Stimulated activated naive CD8-positive, alpha-beta T cell treated with anti-CD3 and anti-CD28 coated beads, Interleukin-15, Interleukin-2, amounts not matched to agents 100 ng/mL and 50 ng/mL, for 24 hours (primary cell): ENCODE results near the gene STAT4.

ENCODE experiments used
- H3K27ac Mint-ChIP-seq: one replicate; pipeline ENCODE4 v1.8.0; 2021; ENCODE audit warnings: mild to moderate bottlenecking, mixed read lengths
- H3K27me3 Mint-ChIP-seq: one replicate; pipeline ENCODE4 v1.8.0; 2021; ENCODE audit warnings: mixed read lengths
- H3K36me3 Mint-ChIP-seq: one replicate; pipeline ENCODE4 v1.8.0; 2021; ENCODE audit warnings: low read depth, mixed read lengths
- H3K4me1 Mint-ChIP-seq: one replicate; pipeline ENCODE4 v1.8.0; 2021; ENCODE audit warnings: low read depth, mixed read lengths
- H3K4me3 Mint-ChIP-seq: one replicate; pipeline ENCODE4 v1.8.0; 2021; ENCODE audit warnings: mild to moderate bottlenecking, mixed read lengths
- H3K9me3 Mint-ChIP-seq: one replicate; pipeline ENCODE4 v1.8.0; 2021; ENCODE audit warnings: mixed read lengths

STAT4 gene

DNA sequence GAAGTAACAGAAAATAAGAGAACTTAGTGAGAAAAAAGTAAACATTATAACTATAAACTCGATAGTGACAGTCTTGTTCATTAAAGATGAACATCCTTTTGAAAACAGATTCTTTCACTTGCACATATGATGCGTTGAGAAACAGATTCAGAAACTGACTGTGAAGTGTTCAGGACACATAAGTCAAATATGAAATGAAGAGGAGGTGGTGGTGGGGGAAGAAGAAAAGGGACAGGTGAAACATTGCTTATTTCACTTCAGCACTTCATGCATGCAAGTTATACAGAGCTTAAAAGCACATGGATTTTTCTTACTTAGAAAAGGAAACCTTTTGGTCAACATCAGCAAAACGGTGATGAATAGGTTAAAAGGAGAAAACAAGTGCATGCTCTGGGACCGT lies 42.5 kb downstream of the STAT4 start:
- no peaks in the 10 kb centered on the region for H3K27me3 Mint-ChIP-seq
- H3K4me3 Mint-ChIP-seq: peak overlapping the region; percentile 35
- peaks cover 48% of the 10 kb centered on the region for H3K36me3 Mint-ChIP-seq
- peak overlapping the region; percentile 94 for H3K27ac Mint-ChIP-seq
- H3K9me3 Mint-ChIP-seq: no peaks in the 10 kb centered on the region
- peaks cover 98% of the 10 kb centered on the region for H3K4me1 Mint-ChIP-seq

DNA sequence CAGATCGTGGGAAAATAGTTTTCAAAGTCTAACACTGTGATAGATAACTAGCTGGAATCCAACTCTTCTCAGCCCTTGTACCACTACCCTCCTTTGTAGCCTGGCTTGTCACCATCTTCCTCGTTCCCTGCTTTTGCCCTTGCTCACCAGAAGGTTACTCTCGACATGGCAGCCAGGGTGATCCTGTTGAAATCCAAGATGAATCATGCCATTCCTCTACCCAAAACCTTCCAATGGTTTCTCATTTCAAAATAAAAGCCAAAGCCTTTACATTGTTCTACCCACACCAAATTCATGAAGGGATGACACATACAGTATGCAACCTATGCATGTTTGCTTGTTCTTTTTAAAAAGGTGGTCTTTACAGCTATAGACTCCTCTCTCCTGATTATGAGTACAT lies 45.7 kb downstream of the STAT4 start:
- H3K36me3 Mint-ChIP-seq: peaks cover 46% of the 10 kb centered on the region
- no peaks in the 10 kb centered on the region for H3K27me3 Mint-ChIP-seq
- no peaks in the 10 kb centered on the region for H3K9me3 Mint-ChIP-seq
- H3K4me1 Mint-ChIP-seq: peaks cover 97% of the 10 kb centered on the region
- peak overlapping the region; percentile 59 for H3K4me3 Mint-ChIP-seq
- peak overlapping the region; percentile 92 for H3K27ac Mint-ChIP-seq

DNA sequence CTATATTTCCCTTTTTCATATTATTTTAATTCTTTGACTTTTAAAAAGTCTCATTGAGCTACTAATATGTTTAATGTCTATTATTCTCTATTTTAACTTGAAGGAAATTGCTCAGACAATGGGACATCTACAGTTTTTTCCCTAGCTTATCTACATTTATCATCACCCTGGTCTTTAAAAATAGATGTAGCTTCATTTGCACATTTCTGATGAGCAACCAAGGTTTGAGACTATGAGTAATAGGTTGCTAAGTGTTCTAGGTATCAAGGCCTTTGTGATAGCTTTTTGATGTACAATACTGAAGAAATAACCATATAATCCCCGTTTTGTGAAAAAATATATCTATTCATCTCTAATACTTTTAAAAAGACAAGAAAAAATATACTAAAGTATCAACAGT lies 47.0 kb downstream of the STAT4 start:
- Mint-ChIP-seq H3K36me3 (peaks cover 54% of the 10 kb centered on the region), H3K9me3 (no peaks in the 10 kb centered on the region), H3K27me3 (no peaks in the 10 kb centered on the region), H3K4me3 (peak overlapping the region; percentile 20), H3K4me1 (peaks cover 96% of the 10 kb centered on the region), H3K27ac (peak overlapping the region; percentile 61)

DNA sequence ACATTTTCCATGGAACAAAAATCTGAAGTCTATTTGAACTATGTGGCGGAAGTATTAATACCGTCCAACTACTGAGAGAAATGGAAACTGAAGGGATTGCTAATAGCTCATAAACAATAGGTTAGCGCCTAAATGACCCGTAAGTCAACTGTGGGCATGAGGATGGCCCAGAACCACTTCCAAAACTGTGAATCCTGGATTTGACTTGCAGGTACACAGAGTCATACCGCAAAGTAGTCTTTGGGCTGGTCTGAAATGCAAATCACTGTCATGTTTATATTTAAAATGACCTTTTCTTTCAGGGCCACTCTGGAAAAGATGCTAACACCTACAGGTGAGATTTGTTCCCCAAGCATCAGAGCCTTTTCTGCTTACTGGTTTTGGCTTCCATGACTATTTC lies 50.6 kb downstream of the STAT4 start:
- Mint-ChIP-seq H3K4me3 (peak overlapping the region; percentile 50), H3K27me3 (no peaks in the 10 kb centered on the region), H3K36me3 (peaks cover 56% of the 10 kb centered on the region), H3K9me3 (peaks cover 9% of the 10 kb centered on the region), H3K27ac (peak overlapping the region; percentile 80), H3K4me1 (peaks cover 87% of the 10 kb centered on the region)

DNA sequence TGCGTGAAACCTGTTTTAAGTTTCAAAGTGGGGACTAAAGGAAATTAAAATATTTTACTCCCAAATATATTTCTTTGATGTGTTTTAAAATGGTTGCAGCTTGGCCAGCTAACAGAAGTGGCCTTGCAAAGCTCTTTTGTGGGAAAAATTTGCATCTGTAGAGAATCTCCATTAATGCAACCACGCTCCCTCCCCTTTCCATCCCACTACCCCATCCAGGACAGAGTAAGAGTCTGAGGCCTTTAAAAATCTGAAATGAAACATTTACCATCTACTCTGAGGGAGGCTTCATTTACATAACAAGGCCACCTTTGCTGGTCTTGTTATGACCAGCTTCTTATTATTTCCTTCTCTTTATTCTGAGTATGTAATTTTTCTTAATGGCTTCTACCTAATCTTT lies 63.5 kb downstream of the STAT4 start:
- H3K4me1 Mint-ChIP-seq: peaks cover 41% of the 10 kb centered on the region
- no peak overlapping the region for H3K4me3 Mint-ChIP-seq
- peaks cover 12% of the 10 kb centered on the region for H3K9me3 Mint-ChIP-seq
- H3K27me3 Mint-ChIP-seq: no peaks in the 10 kb centered on the region
- H3K27ac Mint-ChIP-seq: peak overlapping the region; percentile 65
- H3K36me3 Mint-ChIP-seq: peaks cover 64% of the 10 kb centered on the region

DNA sequence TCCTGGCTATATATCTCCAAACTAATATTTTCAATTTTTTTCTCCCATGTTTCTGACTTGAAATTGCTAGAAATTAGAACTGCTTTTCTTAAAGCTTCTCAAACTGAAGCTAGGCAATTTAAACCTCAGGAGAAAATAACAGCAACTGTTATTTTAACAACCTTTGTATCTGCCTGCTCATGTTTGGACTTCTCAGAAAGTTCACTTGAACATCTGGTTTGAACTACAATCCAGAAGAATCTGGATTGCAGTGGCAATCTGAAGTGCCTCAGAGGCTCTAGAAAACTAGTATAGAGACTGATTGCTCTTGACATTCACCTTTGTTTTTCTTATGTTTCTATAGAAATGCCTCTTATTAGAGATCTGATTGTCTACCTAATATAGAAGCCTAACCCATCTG lies 64.1 kb downstream of the STAT4 start:
- Mint-ChIP-seq H3K9me3 (peaks cover 17% of the 10 kb centered on the region), H3K27me3 (no peaks in the 10 kb centered on the region), H3K4me1 (peaks cover 47% of the 10 kb centered on the region), H3K4me3 (no peak overlapping the region), H3K36me3 (peaks cover 69% of the 10 kb centered on the region), H3K27ac (no peak overlapping the region)

DNA sequence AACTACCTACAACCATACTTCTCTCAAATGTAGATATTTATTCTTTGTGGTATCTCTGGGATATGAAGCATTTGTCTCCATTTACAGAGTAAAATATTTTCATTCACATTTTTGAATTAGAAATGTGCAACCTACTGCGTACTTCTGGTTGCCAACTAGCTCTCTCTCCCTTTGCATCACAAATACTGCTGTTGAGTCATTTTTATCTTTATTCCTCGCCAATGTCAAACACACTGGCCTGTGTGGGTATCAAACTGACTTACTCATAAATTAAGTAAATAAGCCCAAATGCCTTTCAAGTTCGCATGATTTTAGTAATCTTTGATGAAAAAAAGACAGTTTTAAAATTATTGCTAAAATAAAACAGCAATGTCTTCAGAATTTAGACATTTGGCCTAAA lies 67.3 kb downstream of the STAT4 start:
- no peaks in the 10 kb centered on the region for H3K27me3 Mint-ChIP-seq
- H3K4me1 Mint-ChIP-seq: peaks cover 54% of the 10 kb centered on the region
- H3K9me3 Mint-ChIP-seq: peaks cover 22% of the 10 kb centered on the region
- H3K4me3 Mint-ChIP-seq: no peak overlapping the region
- H3K36me3 Mint-ChIP-seq: peaks cover 65% of the 10 kb centered on the region
- no peak overlapping the region for H3K27ac Mint-ChIP-seq

DNA sequence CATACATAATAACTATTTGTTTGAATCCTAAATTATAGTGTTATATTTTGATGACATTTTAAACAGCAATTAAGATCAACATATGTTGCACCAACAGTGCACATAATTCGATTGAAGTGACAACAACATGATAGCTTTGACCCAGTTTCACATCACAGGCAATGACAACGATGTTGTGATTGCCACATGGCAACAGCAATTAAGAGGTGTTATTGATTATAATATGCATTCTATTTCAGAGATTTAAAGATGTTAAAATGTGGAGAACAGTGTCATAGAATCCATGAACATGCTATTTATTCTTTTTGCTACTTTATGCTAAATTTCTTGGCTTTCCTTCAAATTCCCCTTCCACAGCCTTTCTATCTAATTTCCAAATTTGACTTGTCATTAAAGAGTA lies 68.5 kb downstream of the STAT4 start:
- Mint-ChIP-seq H3K27me3 (no peaks in the 10 kb centered on the region), H3K27ac (no peak overlapping the region), H3K36me3 (peaks cover 63% of the 10 kb centered on the region), H3K9me3 (peaks cover 20% of the 10 kb centered on the region), H3K4me1 (peaks cover 54% of the 10 kb centered on the region), H3K4me3 (no peak overlapping the region)

DNA sequence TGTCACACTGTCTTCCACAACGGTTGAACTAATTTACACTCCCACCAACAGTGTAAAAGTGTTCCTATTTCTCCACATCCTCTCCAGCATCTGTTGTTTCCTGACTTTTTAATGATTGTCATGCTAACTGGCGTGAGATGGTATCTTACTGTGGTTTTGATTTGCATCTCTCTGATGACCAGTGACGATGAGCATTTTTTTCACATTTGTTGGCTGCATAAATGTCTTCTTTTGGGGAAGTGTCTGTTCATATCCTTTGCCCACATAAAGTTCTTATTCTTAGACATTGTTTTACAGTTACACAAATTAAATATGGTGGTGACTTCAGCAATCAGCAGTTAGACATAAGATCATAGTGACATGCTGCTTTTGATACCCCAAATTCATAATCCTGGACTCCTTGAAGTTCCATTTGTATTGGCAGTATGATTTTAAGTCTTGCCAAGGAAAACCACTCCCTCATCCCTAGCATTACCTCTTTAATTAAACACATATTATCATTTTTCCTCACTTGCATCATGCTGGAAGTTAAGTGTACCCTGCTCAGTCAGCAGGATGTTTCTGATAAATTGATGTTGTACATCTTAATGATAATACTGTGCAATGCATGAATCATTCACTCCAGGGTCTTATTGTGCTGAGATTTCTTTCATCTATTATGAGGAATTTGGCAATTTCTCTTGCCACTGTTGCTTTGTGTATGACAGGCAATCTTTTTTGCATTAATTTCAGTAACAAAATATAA lies 69.2 kb downstream of the STAT4 start:
- H3K27me3 Mint-ChIP-seq: no peaks in the 10 kb centered on the region
- peak overlapping the region; percentile 68 for H3K27ac Mint-ChIP-seq
- peaks cover 63% of the 10 kb centered on the region for H3K36me3 Mint-ChIP-seq
- peaks cover 59% of the 10 kb centered on the region for H3K4me1 Mint-ChIP-seq
- no peak overlapping the region for H3K4me3 Mint-ChIP-seq
- peaks cover 15% of the 10 kb centered on the region for H3K9me3 Mint-ChIP-seq

DNA sequence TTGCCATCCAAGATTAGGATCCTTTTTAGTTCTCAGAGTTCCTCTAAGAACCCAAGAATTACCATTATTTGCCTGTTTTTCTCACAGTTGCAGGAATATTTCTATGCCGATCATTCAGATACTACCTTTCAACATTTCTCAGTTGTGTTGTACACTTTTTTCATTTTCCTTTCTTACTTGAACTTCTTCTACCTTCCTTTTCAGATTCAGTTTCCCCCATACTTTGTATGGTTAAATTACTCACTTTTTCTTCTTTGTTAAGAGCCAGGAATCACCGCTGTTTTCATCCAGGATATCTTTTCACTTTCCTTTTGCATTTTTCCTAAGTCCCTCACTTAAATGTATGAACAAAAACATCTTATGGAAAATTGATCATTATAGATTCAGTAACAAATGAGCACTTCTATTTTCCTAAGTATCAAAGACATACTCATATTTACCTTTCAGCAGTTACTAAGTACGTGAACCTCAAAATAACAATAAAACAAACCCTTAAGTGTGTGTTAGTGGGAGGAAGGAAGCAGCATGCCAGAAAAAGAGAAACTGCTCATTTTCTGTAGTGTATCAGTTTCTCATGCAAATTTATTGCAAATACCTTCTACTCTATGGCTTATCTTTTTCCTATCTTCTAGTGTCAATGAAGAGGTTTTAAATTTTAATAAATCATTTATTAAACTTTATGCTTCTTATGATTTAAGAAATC lies 72.5 kb downstream of the STAT4 start:
- peaks cover 70% of the 10 kb centered on the region for H3K36me3 Mint-ChIP-seq
- H3K4me1 Mint-ChIP-seq: peaks cover 62% of the 10 kb centered on the region
- no peaks in the 10 kb centered on the region for H3K27me3 Mint-ChIP-seq
- peak overlapping the region; percentile 96 for H3K27ac Mint-ChIP-seq
- H3K9me3 Mint-ChIP-seq: peaks cover 10% of the 10 kb centered on the region
- peak overlapping the region; percentile 80 for H3K4me3 Mint-ChIP-seq

DNA sequence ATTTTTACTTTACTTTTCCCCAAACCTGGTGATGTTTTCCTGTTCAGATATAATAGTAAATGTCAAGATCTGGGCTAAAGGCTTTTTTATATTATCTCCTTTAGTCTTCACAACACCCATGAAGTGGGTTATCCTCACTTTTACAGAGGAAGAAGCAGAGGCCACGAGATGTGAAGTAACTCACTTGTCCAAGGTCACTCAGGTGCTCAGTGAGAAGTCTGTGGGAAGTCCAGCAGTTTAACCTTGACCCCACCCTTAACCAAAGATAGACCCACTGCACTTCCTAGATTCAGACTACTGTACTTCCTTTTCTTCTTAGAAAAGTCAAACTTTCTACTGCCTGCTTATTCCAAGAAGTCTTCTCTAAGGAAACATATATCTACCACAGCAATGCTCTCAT lies 80.5 kb downstream of the STAT4 start:
- Mint-ChIP-seq H3K4me3 (peak overlapping the region; percentile 17), H3K36me3 (peaks cover 66% of the 10 kb centered on the region), H3K4me1 (peaks cover 63% of the 10 kb centered on the region), H3K27ac (peak overlapping the region; percentile 85), H3K27me3 (no peaks in the 10 kb centered on the region), H3K9me3 (peaks cover 4% of the 10 kb centered on the region)

DNA sequence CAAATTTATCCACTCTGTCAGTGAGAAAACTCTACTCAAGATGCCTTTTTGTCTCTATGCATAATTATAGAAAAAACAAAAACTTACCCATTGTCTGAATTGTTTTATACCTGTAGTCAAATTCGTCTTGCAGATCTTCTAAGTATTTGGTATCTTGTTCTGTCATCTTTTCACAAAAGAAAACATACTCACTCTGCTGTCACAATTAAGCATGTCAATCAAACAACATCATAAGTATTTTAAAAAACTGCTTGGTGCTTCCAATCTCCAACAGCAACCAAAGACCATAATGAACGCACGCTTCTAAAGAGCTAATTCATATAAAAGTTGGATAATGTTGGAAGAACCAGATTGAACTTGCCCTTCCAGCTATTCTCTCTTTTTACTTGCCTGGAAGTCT lies 81.2 kb downstream of the STAT4 start:
- Mint-ChIP-seq H3K27ac (peak overlapping the region; percentile 49), H3K4me3 (no peak overlapping the region), H3K9me3 (peaks cover 4% of the 10 kb centered on the region), H3K27me3 (no peaks in the 10 kb centered on the region), H3K4me1 (peaks cover 68% of the 10 kb centered on the region), H3K36me3 (peaks cover 70% of the 10 kb centered on the region)

DNA sequence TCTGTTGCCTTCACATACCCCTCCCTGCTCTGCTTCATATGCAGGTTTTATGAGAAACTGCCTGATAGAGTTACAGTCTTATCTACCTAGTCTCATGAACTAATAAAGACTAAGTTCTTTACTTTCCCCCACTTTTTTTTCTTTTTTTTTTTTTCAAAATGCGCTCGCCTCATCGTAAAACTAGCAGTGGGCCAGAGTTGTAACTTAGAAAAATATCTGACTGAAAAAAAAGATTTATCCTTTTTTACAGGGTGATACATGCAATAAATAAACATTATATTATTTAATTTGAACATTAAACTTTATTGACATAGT lies 83.9 kb downstream of the STAT4 start:
- peaks cover 4% of the 10 kb centered on the region for H3K9me3 Mint-ChIP-seq
- peaks cover 95% of the 10 kb centered on the region for H3K4me1 Mint-ChIP-seq
- no peaks in the 10 kb centered on the region for H3K27me3 Mint-ChIP-seq
- H3K36me3 Mint-ChIP-seq: peaks cover 73% of the 10 kb centered on the region
- H3K4me3 Mint-ChIP-seq: peak overlapping the region; percentile 80
- peak overlapping the region; percentile 81 for H3K27ac Mint-ChIP-seq

DNA sequence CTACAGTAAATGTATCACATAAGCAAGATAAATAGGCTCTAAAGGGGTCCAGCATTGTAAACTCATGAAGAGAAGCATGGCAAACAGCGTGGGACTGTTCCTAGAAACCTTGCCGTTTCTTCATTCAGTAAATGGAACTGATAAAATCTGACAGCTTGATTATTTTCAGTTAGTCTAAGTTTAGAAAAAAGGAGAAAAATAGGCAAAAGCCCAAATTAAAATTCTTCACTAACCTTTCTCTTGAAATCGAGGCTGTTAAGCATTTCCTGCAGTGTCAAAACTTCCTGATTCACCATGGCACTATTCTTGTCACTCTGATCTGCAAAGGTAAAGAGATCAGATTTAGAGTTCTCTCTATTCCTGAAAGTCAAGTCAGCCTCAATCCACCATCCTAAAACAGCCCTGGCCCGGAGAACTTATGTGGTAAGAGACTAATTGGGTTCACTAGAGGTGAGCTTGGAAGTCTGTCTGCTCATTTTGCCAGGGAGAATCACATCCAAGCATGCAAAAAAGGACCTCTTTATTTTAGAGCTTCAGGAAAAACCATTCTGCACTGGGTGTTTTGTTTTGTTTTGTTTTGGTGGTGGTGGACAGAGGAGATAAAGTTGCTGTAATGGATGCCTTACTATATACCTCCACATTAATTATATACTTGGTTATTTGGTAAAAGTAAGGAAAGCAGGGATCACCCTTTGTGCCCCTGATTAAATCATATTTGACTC lies 84.4 kb downstream of the STAT4 start:
- Mint-ChIP-seq H3K4me1 (peaks cover 97% of the 10 kb centered on the region), H3K4me3 (peak overlapping the region; percentile 80), H3K27ac (peak overlapping the region; percentile 81), H3K27me3 (no peaks in the 10 kb centered on the region), H3K9me3 (no peaks in the 10 kb centered on the region), H3K36me3 (peaks cover 73% of the 10 kb centered on the region)

DNA sequence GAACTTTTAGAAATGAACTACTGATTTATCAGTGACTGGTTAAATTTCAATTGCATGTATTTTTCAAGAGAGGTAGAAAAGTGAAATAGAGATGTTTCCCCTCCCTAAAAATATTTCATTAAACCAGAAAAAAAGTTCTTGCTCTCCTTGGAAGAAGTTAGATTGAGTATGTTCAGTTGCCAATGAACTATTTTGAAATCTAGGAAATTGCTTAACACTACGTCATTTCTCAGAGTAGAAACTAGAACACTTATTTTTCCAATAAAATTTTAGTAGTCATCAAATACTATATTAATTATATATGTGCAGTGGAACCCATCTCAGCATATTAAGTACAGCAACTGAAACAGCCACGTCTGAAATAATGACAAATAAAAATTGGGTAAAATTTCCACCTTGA lies 85.0 kb downstream of the STAT4 start:
- peak overlapping the region; percentile 81 for H3K27ac Mint-ChIP-seq
- H3K4me1 Mint-ChIP-seq: peaks cover 97% of the 10 kb centered on the region
- H3K27me3 Mint-ChIP-seq: no peaks in the 10 kb centered on the region
- peaks cover 73% of the 10 kb centered on the region for H3K36me3 Mint-ChIP-seq
- H3K9me3 Mint-ChIP-seq: no peaks in the 10 kb centered on the region
- peak overlapping the region; percentile 80 for H3K4me3 Mint-ChIP-seq
